ENCODE results near the gene SLC41A2. TPM values are rescaled to one million over a fixed set of nuclear protein-coding genes. Genes with fewer than 3 reads are reported as not detected.

The SLC41A2 gene
- total RNA-seq, 1 experiment from 2014 or later: 3.8 TPM

- no peak for ATAC-seq
- ChIA-PET CTCF (no interaction called here), POLR2A (interaction anchor here (0.6 kb wide), 1 partner anchor 109 kb away, joined by 3 read pairs; no protein-coding TSS in a partner anchor)
- Mint-ChIP-seq H3K9me3 (no peaks in the 10 kb centered on the region), H3K27me3 (ENCODE audit: low read depth) (no peaks in the 10 kb centered on the region; the same call in 1 of the 2 replicates), H3K36me3 (no peaks in the 10 kb centered on the region), H3K4me1 (no peaks in the 10 kb centered on the region), H3K27ac (no peak overlapping the region), H3K4me3 (no peak overlapping the region)
- DNase-seq (ENCODE audit: low spot score): no peak
- no peak for TF ChIP-seq JUN (CRISPR knock-in tag; IDR thresholded peaks at IDR 0.05)
- TF ChIP-seq NR2C2 (CRISPR knock-in tag; IDR thresholded peaks at IDR 0.05): no peak
- TF ChIP-seq CREB1 (CRISPR knock-in tag; IDR thresholded peaks at IDR 0.05): no peak
- TF ChIP-seq MAX (CRISPR knock-in tag; IDR thresholded peaks at IDR 0.05): no peak
- TF ChIP-seq ZNF416 (CRISPR knock-in tag; IDR thresholded peaks at IDR 0.05): no peak
- TF ChIP-seq ZNF532 (CRISPR knock-in tag; IDR thresholded peaks at IDR 0.05; ENCODE audit: borderline replicate concordance): no peak
- TF ChIP-seq NFATC4 (CRISPR knock-in tag; IDR thresholded peaks at IDR 0.05): no peak
- no peak for TF ChIP-seq ATF1 (CRISPR knock-in tag; IDR thresholded peaks at IDR 0.05)
- no peak for TF ChIP-seq E2F4 (CRISPR knock-in tag; IDR thresholded peaks at IDR 0.05; ENCODE audit: borderline replicate concordance, low read depth)
- no peak for TF ChIP-seq SMAD3 (CRISPR knock-in tag; IDR thresholded peaks at IDR 0.05; ENCODE audit: borderline replicate concordance)
- TF ChIP-seq ZNF423 (CRISPR knock-in tag; IDR thresholded peaks at IDR 0.05): no peak
- TF ChIP-seq, protein P1, sequence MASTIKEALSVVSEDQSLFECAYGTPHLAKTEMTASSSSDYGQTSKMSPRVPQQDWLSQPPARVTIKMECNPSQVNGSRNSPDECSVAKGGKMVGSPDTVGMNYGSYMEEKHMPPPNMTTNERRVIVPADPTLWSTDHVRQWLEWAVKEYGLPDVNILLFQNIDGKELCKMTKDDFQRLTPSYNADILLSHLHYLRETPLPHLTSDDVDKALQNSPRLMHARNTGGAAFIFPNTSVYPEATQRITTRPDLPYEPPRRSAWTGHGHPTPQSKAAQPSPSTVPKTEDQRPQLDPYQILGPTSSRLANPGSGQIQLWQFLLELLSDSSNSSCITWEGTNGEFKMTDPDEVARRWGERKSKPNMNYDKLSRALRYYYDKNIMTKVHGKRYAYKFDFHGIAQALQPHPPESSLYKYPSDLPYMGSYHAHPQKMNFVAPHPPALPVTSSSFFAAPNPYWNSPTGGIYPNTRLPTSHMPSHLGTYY (CRISPR knock-in tag; IDR thresholded peaks at IDR 0.05): no peak
- no peak for TF ChIP-seq GRHL2 (CRISPR knock-in tag; IDR thresholded peaks at IDR 0.05; ENCODE audit: insufficient replicate concordance, severe bottlenecking)
- no peak for TF ChIP-seq E2F1 (CRISPR knock-in tag; IDR thresholded peaks at IDR 0.05)
- TF ChIP-seq ZSCAN18 (CRISPR knock-in tag; IDR thresholded peaks at IDR 0.05): no peak
- TF ChIP-seq, protein P2, sequence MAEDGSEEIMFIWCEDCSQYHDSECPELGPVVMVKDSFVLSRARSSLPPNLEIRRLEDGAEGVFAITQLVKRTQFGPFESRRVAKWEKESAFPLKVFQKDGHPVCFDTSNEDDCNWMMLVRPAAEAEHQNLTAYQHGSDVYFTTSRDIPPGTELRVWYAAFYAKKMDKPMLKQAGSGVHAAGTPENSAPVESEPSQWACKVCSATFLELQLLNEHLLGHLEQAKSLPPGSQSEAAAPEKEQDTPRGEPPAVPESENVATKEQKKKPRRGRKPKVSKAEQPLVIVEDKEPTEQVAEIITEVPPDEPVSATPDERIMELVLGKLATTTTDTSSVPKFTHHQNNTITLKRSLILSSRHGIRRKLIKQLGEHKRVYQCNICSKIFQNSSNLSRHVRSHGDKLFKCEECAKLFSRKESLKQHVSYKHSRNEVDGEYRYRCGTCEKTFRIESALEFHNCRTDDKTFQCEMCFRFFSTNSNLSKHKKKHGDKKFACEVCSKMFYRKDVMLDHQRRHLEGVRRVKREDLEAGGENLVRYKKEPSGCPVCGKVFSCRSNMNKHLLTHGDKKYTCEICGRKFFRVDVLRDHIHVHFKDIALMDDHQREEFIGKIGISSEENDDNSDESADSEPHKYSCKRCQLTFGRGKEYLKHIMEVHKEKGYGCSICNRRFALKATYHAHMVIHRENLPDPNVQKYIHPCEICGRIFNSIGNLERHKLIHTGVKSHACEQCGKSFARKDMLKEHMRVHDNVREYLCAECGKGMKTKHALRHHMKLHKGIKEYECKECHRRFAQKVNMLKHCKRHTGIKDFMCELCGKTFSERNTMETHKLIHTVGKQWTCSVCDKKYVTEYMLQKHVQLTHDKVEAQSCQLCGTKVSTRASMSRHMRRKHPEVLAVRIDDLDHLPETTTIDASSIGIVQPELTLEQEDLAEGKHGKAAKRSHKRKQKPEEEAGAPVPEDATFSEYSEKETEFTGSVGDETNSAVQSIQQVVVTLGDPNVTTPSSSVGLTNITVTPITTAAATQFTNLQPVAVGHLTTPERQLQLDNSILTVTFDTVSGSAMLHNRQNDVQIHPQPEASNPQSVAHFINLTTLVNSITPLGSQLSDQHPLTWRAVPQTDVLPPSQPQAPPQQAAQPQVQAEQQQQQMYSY (CRISPR knock-in tag; IDR thresholded peaks at IDR 0.05): no peak
- TF ChIP-seq TEAD4 (CRISPR knock-in tag; IDR thresholded peaks at IDR 0.05): no peak
- TF ChIP-seq CTCF (IDR thresholded peaks at IDR 0.05): no peak
- TF ChIP-seq ZBTB21 (CRISPR knock-in tag; IDR thresholded peaks at IDR 0.05; ENCODE audit: borderline replicate concordance): no peak
- TF ChIP-seq NR1H2 (CRISPR knock-in tag; IDR thresholded peaks at IDR 0.05): no peak
These were observed 15.2 kb upstream of the SLC41A2 start for GRCh38 chr12:104973250-104973649.
